Liver (tissue), 3 donors: Measurements from ENCODE around the gene MYOF.

ENCODE experiments used
- GABPA ChIP-seq, 2 donors: IDR thresholded peaks in 1 of 2; conservative IDR thresholded peaks in 1 of 2; 2 replicates each; pipeline ENCODE4 v1.6.1; 2016; ENCODE audit warnings: antibody characterized with exemption in 2 of 2, mild to moderate bottlenecking in 1 of 2, moderate library complexity in 1 of 2
- HNF4G ChIP-seq: IDR thresholded peaks from 2 replicates; pipeline ENCODE4 v1.6.1; 2016; ENCODE audit warnings: antibody characterized with exemption
- JUND ChIP-seq, 2 donors: IDR thresholded peaks; 2 replicates each; pipeline ENCODE4 v1.6.1; 2016; ENCODE audit warnings: antibody characterized with exemption in 2 of 2
- SP1 ChIP-seq: IDR thresholded peaks from 2 replicates; pipeline ENCODE4 v1.6.1; 2018; ENCODE audit warnings: antibody characterized with exemption, mild to moderate bottlenecking
- YY1 ChIP-seq: IDR thresholded peaks from 2 replicates; pipeline ENCODE4 v1.6.1; 2016; ENCODE audit warnings: antibody characterized with exemption, mild to moderate bottlenecking
- TF ChIP-seq, protein P1 (sequence below): fragments of 150-350 bp; IDR thresholded peaks from 2 replicates; pipeline ENCODE4 v1.5.1; 2017; ENCODE audit warnings: improper control_type of control experiment, low read depth, low read length; ENCODE audit not compliant: missing input control
- TF ChIP-seq, protein P2 (sequence below): IDR thresholded peaks from 2 replicates; pipeline ENCODE4 v1.6.1; 2016; ENCODE audit warnings: antibody characterized with exemption
- donor health status: healthy.
- donor health status: healthy.

DNA sequence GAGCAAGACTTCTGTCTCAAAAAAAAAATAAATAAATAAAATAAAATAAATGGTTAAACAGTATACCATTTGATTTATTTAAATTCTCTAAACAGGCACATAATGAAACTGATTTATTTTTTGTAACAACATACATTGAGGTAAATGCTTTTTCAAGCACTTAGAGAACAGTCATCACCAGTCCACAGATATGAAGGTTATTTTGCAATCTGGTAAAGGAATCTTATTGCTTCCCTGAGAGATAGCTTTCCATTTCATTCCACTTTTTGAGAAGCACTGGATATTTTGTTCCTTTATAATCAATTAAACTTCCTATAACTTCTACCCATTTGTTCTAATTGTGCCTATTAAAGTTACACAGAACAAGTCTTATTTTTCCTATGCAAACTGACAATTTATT lies 19.5 kb upstream of the MYOF start:
- TF ChIP-seq, protein P1, sequence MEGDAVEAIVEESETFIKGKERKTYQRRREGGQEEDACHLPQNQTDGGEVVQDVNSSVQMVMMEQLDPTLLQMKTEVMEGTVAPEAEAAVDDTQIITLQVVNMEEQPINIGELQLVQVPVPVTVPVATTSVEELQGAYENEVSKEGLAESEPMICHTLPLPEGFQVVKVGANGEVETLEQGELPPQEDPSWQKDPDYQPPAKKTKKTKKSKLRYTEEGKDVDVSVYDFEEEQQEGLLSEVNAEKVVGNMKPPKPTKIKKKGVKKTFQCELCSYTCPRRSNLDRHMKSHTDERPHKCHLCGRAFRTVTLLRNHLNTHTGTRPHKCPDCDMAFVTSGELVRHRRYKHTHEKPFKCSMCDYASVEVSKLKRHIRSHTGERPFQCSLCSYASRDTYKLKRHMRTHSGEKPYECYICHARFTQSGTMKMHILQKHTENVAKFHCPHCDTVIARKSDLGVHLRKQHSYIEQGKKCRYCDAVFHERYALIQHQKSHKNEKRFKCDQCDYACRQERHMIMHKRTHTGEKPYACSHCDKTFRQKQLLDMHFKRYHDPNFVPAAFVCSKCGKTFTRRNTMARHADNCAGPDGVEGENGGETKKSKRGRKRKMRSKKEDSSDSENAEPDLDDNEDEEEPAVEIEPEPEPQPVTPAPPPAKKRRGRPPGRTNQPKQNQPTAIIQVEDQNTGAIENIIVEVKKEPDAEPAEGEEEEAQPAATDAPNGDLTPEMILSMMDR: no peak
- TF ChIP-seq JUND (IDR thresholded peaks at IDR 0.05) (no peak), HNF4G (no peak), YY1 (no peak), SP1 (no peak), GABPA (IDR thresholded peaks at IDR 0.05 in 1 of 2, conservative IDR thresholded peaks at IDR 0.05 in 1 of 2) (no peak)
- TF ChIP-seq, protein P2, sequence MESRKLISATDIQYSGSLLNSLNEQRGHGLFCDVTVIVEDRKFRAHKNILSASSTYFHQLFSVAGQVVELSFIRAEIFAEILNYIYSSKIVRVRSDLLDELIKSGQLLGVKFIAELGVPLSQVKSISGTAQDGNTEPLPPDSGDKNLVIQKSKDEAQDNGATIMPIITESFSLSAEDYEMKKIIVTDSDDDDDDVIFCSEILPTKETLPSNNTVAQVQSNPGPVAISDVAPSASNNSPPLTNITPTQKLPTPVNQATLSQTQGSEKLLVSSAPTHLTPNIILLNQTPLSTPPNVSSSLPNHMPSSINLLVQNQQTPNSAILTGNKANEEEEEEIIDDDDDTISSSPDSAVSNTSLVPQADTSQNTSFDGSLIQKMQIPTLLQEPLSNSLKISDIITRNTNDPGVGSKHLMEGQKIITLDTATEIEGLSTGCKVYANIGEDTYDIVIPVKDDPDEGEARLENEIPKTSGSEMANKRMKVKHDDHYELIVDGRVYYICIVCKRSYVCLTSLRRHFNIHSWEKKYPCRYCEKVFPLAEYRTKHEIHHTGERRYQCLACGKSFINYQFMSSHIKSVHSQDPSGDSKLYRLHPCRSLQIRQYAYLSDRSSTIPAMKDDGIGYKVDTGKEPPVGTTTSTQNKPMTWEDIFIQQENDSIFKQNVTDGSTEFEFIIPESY: no peak
